ENCODE results near the gene MKLN1.

DNA sequence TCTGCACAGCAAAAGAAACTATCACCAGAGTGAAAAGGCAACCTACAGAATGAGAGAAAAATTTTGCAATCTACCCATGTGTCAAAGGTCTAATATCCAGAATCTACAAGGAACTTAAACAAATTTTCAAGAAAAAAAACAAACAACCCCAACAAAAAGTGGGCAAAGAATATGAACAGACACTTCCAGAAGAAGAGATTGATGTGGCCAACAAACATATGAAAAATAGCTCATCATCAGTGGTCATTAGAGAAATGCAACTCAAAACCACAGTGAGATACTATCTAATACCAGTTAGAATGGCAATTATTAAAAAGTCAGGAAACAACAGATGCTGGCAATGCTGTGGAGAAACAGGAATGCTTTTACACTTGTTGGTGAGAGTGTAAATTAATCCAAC is 7.1 kb upstream of the MKLN1 start:
- no peak for TF ChIP-seq EZH2 (IDR thresholded peaks at IDR 0.05; ENCODE audit: borderline replicate concordance, low read length)
- TF ChIP-seq, protein P1, sequence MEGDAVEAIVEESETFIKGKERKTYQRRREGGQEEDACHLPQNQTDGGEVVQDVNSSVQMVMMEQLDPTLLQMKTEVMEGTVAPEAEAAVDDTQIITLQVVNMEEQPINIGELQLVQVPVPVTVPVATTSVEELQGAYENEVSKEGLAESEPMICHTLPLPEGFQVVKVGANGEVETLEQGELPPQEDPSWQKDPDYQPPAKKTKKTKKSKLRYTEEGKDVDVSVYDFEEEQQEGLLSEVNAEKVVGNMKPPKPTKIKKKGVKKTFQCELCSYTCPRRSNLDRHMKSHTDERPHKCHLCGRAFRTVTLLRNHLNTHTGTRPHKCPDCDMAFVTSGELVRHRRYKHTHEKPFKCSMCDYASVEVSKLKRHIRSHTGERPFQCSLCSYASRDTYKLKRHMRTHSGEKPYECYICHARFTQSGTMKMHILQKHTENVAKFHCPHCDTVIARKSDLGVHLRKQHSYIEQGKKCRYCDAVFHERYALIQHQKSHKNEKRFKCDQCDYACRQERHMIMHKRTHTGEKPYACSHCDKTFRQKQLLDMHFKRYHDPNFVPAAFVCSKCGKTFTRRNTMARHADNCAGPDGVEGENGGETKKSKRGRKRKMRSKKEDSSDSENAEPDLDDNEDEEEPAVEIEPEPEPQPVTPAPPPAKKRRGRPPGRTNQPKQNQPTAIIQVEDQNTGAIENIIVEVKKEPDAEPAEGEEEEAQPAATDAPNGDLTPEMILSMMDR (IDR thresholded peaks at IDR 0.05; ENCODE audit: low read length), result no peak

All from OCI-LY1 (cell line).